IMR-90 (cell line): ENCODE data around the gene HERC4. TPM values are rescaled to one million over a fixed set of nuclear protein-coding genes. Genes with fewer than 3 reads are reported as not detected.

Experiments used
- ATAC-seq: fragments of 200-7000 bp; cut with Tn5 transposase; 2 replicates; pipeline ENCODE4 v1.9.1; 2020; ENCODE audit warnings: low read depth, mild to moderate bottlenecking, moderate library complexity
- BruUV-seq: library from RNA; stranded (reverse); fragments of 400-500 nt; replicated peaks from 2 replicates; lab custom pipeline; 2021; lab: Mats Ljungman, UMichigan
- CTCF ChIA-PET: fragments of 300-600 bp; formaldehyde crosslinking; extraction: SDS; loops from one replicate; lab custom pipeline; 2021; ENCODE audit warnings: antibody characterized with exemption; lab: Yijun Ruan, JAX
- POLR2A ChIA-PET: fragments of 300-600 bp; sonication (Branson Sonifier 250); formaldehyde crosslinking; loops from one replicate; lab custom pipeline; 2022; ENCODE audit warnings: antibody characterized with exemption; ENCODE audit not compliant: unreplicated experiment; lab: Charles Lee
- DNase-seq: peaks from one replicate; pipeline ENCODE4 v3.0.0; 2013
- H2AFZ ChIP-seq: replicated peaks from 2 replicates; pipeline ENCODE3; 2013; ENCODE audit warnings: low read length, mild to moderate bottlenecking; ENCODE audit not compliant: poor library complexity
- H2AK5ac ChIP-seq: 2 replicates; pipeline ENCODE4 v1.6.1; 2013; ENCODE audit warnings: low read depth, low read length, inconsistent platforms
- H2AK9ac ChIP-seq: replicated peaks from 2 replicates; pipeline ENCODE3; 2013; ENCODE audit warnings: mild to moderate bottlenecking, low read depth, low read length, moderate library complexity; ENCODE audit not compliant: poor library complexity
- H2BK120ac ChIP-seq: 2 replicates; pipeline ENCODE4 v1.6.1; 2013; ENCODE audit warnings: low read depth, low read length, inconsistent platforms
- H2BK15ac ChIP-seq: 3 replicates; pipeline ENCODE4 v1.6.1; 2013; ENCODE audit warnings: low read depth, low read length, inconsistent platforms
- H2BK20ac ChIP-seq: 2 replicates; pipeline ENCODE4 v1.6.1; 2013; ENCODE audit warnings: low read depth, mild to moderate bottlenecking, inconsistent platforms, low read length, moderate library complexity
- H2BK5ac ChIP-seq: 2 replicates; pipeline ENCODE4 v1.6.1; 2013; ENCODE audit warnings: mild to moderate bottlenecking, low read depth, low read length, inconsistent platforms; ENCODE audit not compliant: poor library complexity, severe bottlenecking
- H3K14ac ChIP-seq: replicated peaks from 2 replicates; pipeline ENCODE4 v1.6.1; 2013; ENCODE audit warnings: low read depth, low read length, inconsistent platforms
- H3K18ac ChIP-seq: 2 replicates; pipeline ENCODE4 v1.6.1; 2013; ENCODE audit warnings: low read depth, low read length, control low read depth
- H3K23ac ChIP-seq: 2 replicates; pipeline ENCODE4 v1.6.1; 2013; ENCODE audit warnings: low read depth, low read length, inconsistent platforms
- H3K27ac ChIP-seq: 2 replicates; pipeline ENCODE4 v1.5.1; 2013; ENCODE audit warnings: mild to moderate bottlenecking, control low read depth, low read length; ENCODE audit not compliant: insufficient read depth
- H3K27me3 ChIP-seq: 2 replicates; pipeline ENCODE4 v1.6.1; 2013; ENCODE audit warnings: low read length; ENCODE audit not compliant: control insufficient read depth, insufficient read depth
- H3K36me3 ChIP-seq: 2 replicates; pipeline ENCODE4 v1.6.1; 2013; ENCODE audit warnings: low read length, mixed read lengths; ENCODE audit not compliant: control insufficient read depth, insufficient read depth
- H3K4ac ChIP-seq: 2 replicates; pipeline ENCODE4 v1.6.1; 2013; ENCODE audit warnings: low read depth, low read length, inconsistent platforms
- H3K4me1 ChIP-seq: 2 replicates; pipeline ENCODE4 v1.6.1; 2013; ENCODE audit warnings: low read length, mixed read lengths; ENCODE audit not compliant: control insufficient read depth, insufficient read depth
- H3K4me2 ChIP-seq: 2 replicates; pipeline ENCODE4 v1.6.1; 2013; ENCODE audit warnings: low read depth, mild to moderate bottlenecking, control low read depth, low read length, moderate library complexity
- H3K4me3 ChIP-seq: 2 replicates; pipeline ENCODE4 v1.5.1; 2013; ENCODE audit warnings: low read depth, mild to moderate bottlenecking, control low read depth, low read length, moderate library complexity; ENCODE audit not compliant: insufficient read depth
- H3K56ac ChIP-seq: 2 replicates; pipeline ENCODE4 v1.6.1; 2013; ENCODE audit warnings: low read length, inconsistent platforms; ENCODE audit not compliant: insufficient read depth; ENCODE audit errors: extremely low read depth
- H3K79me1 ChIP-seq, 2 experiments: 2 replicates each; pipeline ENCODE4 v1.6.1; 2013; ENCODE audit warnings: low read length in 2 of 2, inconsistent platforms in 1 of 2, low read depth in 1 of 2
- H3K9ac ChIP-seq: 2 replicates; pipeline ENCODE4 v1.6.1; 2013; ENCODE audit warnings: low read depth, low read length, control low read depth
- H3K9me1 ChIP-seq: 2 replicates; pipeline ENCODE4 v1.6.1; 2013; ENCODE audit warnings: low read length, inconsistent platforms; ENCODE audit not compliant: insufficient read depth
- H3K9me3 ChIP-seq: 2 replicates; pipeline ENCODE4 v1.6.1; 2013; ENCODE audit warnings: low read length; ENCODE audit not compliant: control insufficient read depth, insufficient read depth
- H4K20me1 ChIP-seq: 2 replicates; pipeline ENCODE4 v1.6.1; 2013; ENCODE audit warnings: low read length, inconsistent platforms; ENCODE audit not compliant: insufficient read depth
- H4K5ac ChIP-seq: 2 replicates; pipeline ENCODE4 v1.6.1; 2013; ENCODE audit warnings: mild to moderate bottlenecking, low read depth, low read length, control low read depth
- H4K8ac ChIP-seq, 2 experiments: 2 replicates each; pipeline ENCODE4 v1.6.1; 2013; ENCODE audit warnings: low read depth in 2 of 2, low read length in 2 of 2, control low read depth in 1 of 2, inconsistent platforms in 1 of 2
- H4K91ac ChIP-seq: 2 replicates; pipeline ENCODE4 v1.6.1; 2013; ENCODE audit warnings: low read depth, low read length, inconsistent platforms; ENCODE audit not compliant: insufficient read depth
- BHLHE40 ChIP-seq: fragments of 150-350 bp; IDR thresholded peaks from 2 replicates; pipeline ENCODE4 v1.6.1; 2016; ENCODE audit warnings: mild to moderate bottlenecking, low read depth, low read length
- CEBPB ChIP-seq: IDR thresholded peaks from 2 replicates; pipeline ENCODE4 v1.6.1; 2012; ENCODE audit warnings: low read depth, low read length, improper control_type of control experiment
- CHD1 ChIP-seq: IDR thresholded peaks from 2 replicates; pipeline ENCODE4 v1.6.1; 2012; ENCODE audit warnings: low read depth, low read length, improper control_type of control experiment
- FOS ChIP-seq: fragments of 150-350 bp; IDR thresholded peaks from 2 replicates; pipeline ENCODE4 v1.6.1; 2016; ENCODE audit warnings: low read depth, low read length
- MAFK ChIP-seq: IDR thresholded peaks from 2 replicates; pipeline ENCODE4 v1.6.1; 2012; ENCODE audit warnings: low read depth, low read length, improper control_type of control experiment
- MAZ ChIP-seq: IDR thresholded peaks from 2 replicates; pipeline ENCODE4 v1.6.1; 2012; ENCODE audit warnings: low read depth, mild to moderate bottlenecking, low read length, improper control_type of control experiment, moderate library complexity, borderline replicate concordance
- MXI1 ChIP-seq: IDR thresholded peaks from 2 replicates; pipeline ENCODE4 v1.6.1; 2012; ENCODE audit warnings: low read depth, mild to moderate bottlenecking, low read length, moderate library complexity, borderline replicate concordance
- NFE2L2 ChIP-seq: fragments of 150-350 bp; IDR thresholded peaks from 2 replicates; pipeline ENCODE4 v1.6.1; 2016; ENCODE audit warnings: low read depth, mild to moderate bottlenecking, low read length
- POLR2A ChIP-seq: IDR thresholded peaks from 2 replicates; pipeline ENCODE4 v1.6.1; 2012; ENCODE audit warnings: mild to moderate bottlenecking, low read depth, low read length
- RCOR1 ChIP-seq: IDR thresholded peaks from 2 replicates; pipeline ENCODE4 v1.6.1; 2012; ENCODE audit warnings: mild to moderate bottlenecking, low read length, improper control_type of control experiment; ENCODE audit not compliant: insufficient replicate concordance
- RFX5 ChIP-seq: IDR thresholded peaks from 2 replicates; pipeline ENCODE4 v1.8.0; 2012; ENCODE audit warnings: low read depth, mild to moderate bottlenecking, low read length, moderate library complexity
- SMC3 ChIP-seq: fragments of 150-350 bp; IDR thresholded peaks from 2 replicates; pipeline ENCODE4 v1.6.1; 2016; ENCODE audit warnings: low read depth, mild to moderate bottlenecking, antibody characterized with exemption, low read length, moderate library complexity
- WGBS, 2 experiments: methylation state at CpG; one replicate each; pipeline versions ENCODE4 v1.1.5 to v1.1.7; 2013; ENCODE audit warnings: missing lambda C conversion rate in 2 of 2; ENCODE audit not compliant: insufficient read length in 1 of 2; ENCODE audit errors: extremely low coverage in 2 of 2; 5-methylcytosine and 5-hydroxymethylcytosine counted together
- dilution Hi-C: fragments of 300-500 bp; cut with HindIII; formaldehyde crosslinking; loops from one replicate; pipeline ENCODE4 v1.14.3; 2018; ENCODE audit warnings: low sequenced_read_pairs; ENCODE audit not compliant: unreplicated experiment
- in situ Hi-C: fragments of 300-500 bp; cut with MboI; formaldehyde crosslinking; loops from 3 replicates; pipeline ENCODE4 v1.14.3; 2019; ENCODE audit warnings: low sequenced_read_pairs, inconsistent platforms, mixed read lengths
- intact Hi-C: fragments of 100-400 bp; cut with micrococcal nuclease; formaldehyde crosslinking; loops from 2 replicates; pipeline ENCODE4 v1.10.0; 2022
- polyA plus RNA-seq, 3 experiments: library from polyadenylated mRNA; depleted of rRNA; stranded (reverse); fragments of >200 nt; gene quantifications; 2 replicates each; pipeline ENCODE4 v1.2.3, GENCODE V29; 2012; ENCODE audit warnings: low replicate concordance in 1 of 3
- total RNA-seq: library from RNA; depleted of rRNA; stranded (reverse); fragments of >200 nt; gene quantifications from 2 replicates; pipeline ENCODE4 v1.2.3, GENCODE V29; 2012
- TF ChIP-seq, protein P1 (sequence below): fragments of 150-350 bp; IDR thresholded peaks from 2 replicates; pipeline ENCODE4 v1.6.1; 2017; ENCODE audit warnings: mild to moderate bottlenecking, antibody characterized with exemption, low read length, low read depth
- TF ChIP-seq, protein P2 (sequence below): conservative IDR thresholded peaks from 2 replicates; pipeline ENCODE4 v1.5.1; 2012; ENCODE audit warnings: mild to moderate bottlenecking, low read depth, low read length, improper control_type of control experiment
- TF ChIP-seq, protein P3 (sequence below): fragments of 150-350 bp; IDR thresholded peaks from 2 replicates; pipeline ENCODE4 v1.6.1; 2016; ENCODE audit warnings: low read depth, mild to moderate bottlenecking, low read length, moderate library complexity, borderline replicate concordance

Gene HERC4
- total and polyA plus RNA-seq, 2 of the 4 experiments (the other 2 are of a cell fraction) = 66.6 to 92.8 TPM

DNA sequence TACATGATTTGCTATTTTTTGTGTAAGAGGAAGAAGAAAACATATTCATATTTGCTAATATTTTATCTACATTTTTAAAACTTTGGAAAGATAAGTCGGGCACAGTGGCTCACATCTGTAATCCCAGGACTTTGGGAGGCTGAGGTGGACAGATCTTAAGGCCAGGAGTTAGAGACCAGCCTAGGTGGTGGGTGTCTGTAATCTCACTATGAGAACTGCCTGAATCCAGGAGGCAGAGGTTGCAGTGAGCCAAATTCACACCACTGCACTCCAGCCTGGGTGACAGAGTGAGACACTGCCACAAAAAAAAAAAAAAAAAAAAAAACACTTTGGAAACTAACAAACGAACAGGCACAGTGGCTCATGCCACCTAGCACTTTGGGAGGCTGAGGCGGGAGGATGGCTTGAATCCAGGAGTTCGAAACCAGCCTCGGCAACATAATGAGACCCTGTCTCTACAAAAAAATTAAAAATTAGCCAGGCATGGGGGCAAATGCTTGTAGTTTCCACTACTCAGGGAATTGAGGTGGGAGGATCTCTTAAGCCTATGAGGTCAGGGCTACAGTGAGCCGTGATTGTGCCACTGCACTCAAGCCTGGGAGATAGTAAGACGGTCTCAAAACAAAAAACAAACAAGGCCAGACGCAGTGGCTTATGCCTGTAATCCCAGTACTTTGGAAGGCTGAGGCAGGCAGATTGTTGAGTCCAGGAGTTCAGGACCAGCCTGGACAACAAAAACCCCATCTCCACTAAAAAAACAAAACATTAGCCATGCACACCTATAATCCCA is 25.6 kb downstream of the HERC4 start:
- no peak overlapping the region for H3K14ac ChIP-seq
- intact Hi-C loops (no loop called here), dilution Hi-C loops (no loop called here), in situ Hi-C loops (no loop called here)
- no peaks in the 10 kb centered on the region for H3K9me3 ChIP-seq
- H3K79me1 ChIP-seq = peaks cover 32 to 62% of the 10 kb centered on the region in 2 experiments
- H3K18ac ChIP-seq = no peak overlapping the region
- H3K9ac ChIP-seq = no peak overlapping the region
- no peak overlapping the region for H2BK15ac ChIP-seq
- DNase-seq (no peak), ATAC-seq (no peak)
- no peak overlapping the region for H4K5ac ChIP-seq
- H2BK5ac ChIP-seq = no peak overlapping the region
- H3K4me3 ChIP-seq = no peak overlapping the region
- H3K9me1 ChIP-seq = peaks cover 10% of the 10 kb centered on the region
- no peak overlapping the region for H2AK5ac ChIP-seq
- H3K27ac ChIP-seq = no peak overlapping the region
- CTCF ChIA-PET = no interaction called here
- peak overlapping the region in 1 of 2 experiments; percentile 19; a peak in 1 of 4 replicates for H4K8ac ChIP-seq
- H3K4me2 ChIP-seq = no peak overlapping the region
- H4K20me1 ChIP-seq = peaks cover 55% of the 10 kb centered on the region
- H3K23ac ChIP-seq = no peak overlapping the region
- no peak overlapping the region for H3K56ac ChIP-seq
- no CpG with 5 or more reads among the region's 8 CpGs for WGBS, 2 experiments
- POLR2A ChIA-PET = no interaction called here
- BruUV-seq = no TSS peak
- no peak overlapping the region for H2AFZ ChIP-seq
- H3K4me1 ChIP-seq = peaks cover 9% of the 10 kb centered on the region; the same call in 1 of the 2 replicates
- H3K36me3 ChIP-seq = peaks cover 12% of the 10 kb centered on the region
- no peak overlapping the region for H2BK120ac ChIP-seq
- no peak overlapping the region for H2BK20ac ChIP-seq
- H2AK9ac ChIP-seq = no peak overlapping the region
- H3K27me3 ChIP-seq = no peaks in the 10 kb centered on the region
- H4K91ac ChIP-seq = no peak overlapping the region
- no peak overlapping the region for H3K4ac ChIP-seq
- TF ChIP-seq, protein P1, sequence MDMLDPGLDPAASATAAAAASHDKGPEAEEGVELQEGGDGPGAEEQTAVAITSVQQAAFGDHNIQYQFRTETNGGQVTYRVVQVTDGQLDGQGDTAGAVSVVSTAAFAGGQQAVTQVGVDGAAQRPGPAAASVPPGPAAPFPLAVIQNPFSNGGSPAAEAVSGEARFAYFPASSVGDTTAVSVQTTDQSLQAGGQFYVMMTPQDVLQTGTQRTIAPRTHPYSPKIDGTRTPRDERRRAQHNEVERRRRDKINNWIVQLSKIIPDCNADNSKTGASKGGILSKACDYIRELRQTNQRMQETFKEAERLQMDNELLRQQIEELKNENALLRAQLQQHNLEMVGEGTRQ = no peak
- no peak for TF ChIP-seq CEBPB
- TF ChIP-seq, protein P2, sequence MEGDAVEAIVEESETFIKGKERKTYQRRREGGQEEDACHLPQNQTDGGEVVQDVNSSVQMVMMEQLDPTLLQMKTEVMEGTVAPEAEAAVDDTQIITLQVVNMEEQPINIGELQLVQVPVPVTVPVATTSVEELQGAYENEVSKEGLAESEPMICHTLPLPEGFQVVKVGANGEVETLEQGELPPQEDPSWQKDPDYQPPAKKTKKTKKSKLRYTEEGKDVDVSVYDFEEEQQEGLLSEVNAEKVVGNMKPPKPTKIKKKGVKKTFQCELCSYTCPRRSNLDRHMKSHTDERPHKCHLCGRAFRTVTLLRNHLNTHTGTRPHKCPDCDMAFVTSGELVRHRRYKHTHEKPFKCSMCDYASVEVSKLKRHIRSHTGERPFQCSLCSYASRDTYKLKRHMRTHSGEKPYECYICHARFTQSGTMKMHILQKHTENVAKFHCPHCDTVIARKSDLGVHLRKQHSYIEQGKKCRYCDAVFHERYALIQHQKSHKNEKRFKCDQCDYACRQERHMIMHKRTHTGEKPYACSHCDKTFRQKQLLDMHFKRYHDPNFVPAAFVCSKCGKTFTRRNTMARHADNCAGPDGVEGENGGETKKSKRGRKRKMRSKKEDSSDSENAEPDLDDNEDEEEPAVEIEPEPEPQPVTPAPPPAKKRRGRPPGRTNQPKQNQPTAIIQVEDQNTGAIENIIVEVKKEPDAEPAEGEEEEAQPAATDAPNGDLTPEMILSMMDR = no peak
- TF ChIP-seq SMC3 = no peak
- TF ChIP-seq FOS = no peak
- no peak for TF ChIP-seq RFX5
- TF ChIP-seq, protein P3, sequence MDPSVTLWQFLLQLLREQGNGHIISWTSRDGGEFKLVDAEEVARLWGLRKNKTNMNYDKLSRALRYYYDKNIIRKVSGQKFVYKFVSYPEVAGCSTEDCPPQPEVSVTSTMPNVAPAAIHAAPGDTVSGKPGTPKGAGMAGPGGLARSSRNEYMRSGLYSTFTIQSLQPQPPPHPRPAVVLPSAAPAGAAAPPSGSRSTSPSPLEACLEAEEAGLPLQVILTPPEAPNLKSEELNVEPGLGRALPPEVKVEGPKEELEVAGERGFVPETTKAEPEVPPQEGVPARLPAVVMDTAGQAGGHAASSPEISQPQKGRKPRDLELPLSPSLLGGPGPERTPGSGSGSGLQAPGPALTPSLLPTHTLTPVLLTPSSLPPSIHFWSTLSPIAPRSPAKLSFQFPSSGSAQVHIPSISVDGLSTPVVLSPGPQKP = no peak
- TF ChIP-seq MAFK = no peak
- no peak for TF ChIP-seq MXI1
- no peak for TF ChIP-seq MAZ
- no peak for TF ChIP-seq CHD1
- TF ChIP-seq NFE2L2 = no peak
- no peak for TF ChIP-seq POLR2A
- no peak for TF ChIP-seq BHLHE40
- no peak for TF ChIP-seq RCOR1
